ENCODE results near the gene RPS14. TPM values are rescaled to one million over a fixed set of nuclear protein-coding genes. Genes with fewer than 3 reads are reported as not detected.
"Not testable (repeated sequence)": the region's sequence is repeated elsewhere in the genome, so short reads cannot be mapped to it uniquely, and the experiment has no call there.

The RPS14 gene
- total RNA-seq, 1 experiment from 2014 or later: 2,564 TPM

GRCh38 chr5:150428106-150428876 lies 21.2 kb downstream of the RPS14 start:
- no peak overlapping the region for H3K4me3 Mint-ChIP-seq
- no peak for TF ChIP-seq FOXJ3 (CRISPR knock-in tag; IDR thresholded peaks at IDR 0.05; ENCODE audit: borderline replicate concordance)
- no peak for TF ChIP-seq ZNF396 (CRISPR knock-in tag; IDR thresholded peaks at IDR 0.05; ENCODE audit: borderline replicate concordance)
- no peak for TF ChIP-seq RELA (CRISPR knock-in tag; IDR thresholded peaks at IDR 0.05; ENCODE audit: borderline replicate concordance)
- peak; percentile 36; the same call in 1 of the 2 replicates for TF ChIP-seq GABPB1 (CRISPR knock-in tag; IDR thresholded peaks at IDR 0.05)
- TF ChIP-seq TEAD4 (CRISPR knock-in tag; IDR thresholded peaks at IDR 0.05): no peak
- no peak overlapping the region for H3K27ac Mint-ChIP-seq

GRCh38 chr5:150426165-150426564 lies 23.4 kb downstream of the RPS14 start:
- H3K9me3 Mint-ChIP-seq; H3K27ac Mint-ChIP-seq; H3K27me3 Mint-ChIP-seq (ENCODE audit: low read depth); CTCF ChIA-PET; H3K4me3 Mint-ChIP-seq; H3K36me3 Mint-ChIP-seq; POLR2A ChIA-PET; ATAC-seq; DNase-seq (ENCODE audit: low spot score); H3K4me1 Mint-ChIP-seq: not testable (repeated sequence)

More at GRCh38 chr5:150428106-150428876, 21.2 kb downstream of the RPS14 start:
- ATAC-seq (peak; percentile 33; the same call in 1 of the 2 replicates), DNase-seq (ENCODE audit: low spot score) (no peak)
- POLR2A ChIA-PET: no interaction called here
- CTCF ChIA-PET: interaction anchor here (1.2 to 2.8 kb wide), 2 partner anchors 30 to 117 kb away, joined by 3 to 10 read pairs; no protein-coding TSS in a partner anchor
- no peaks in the 10 kb centered on the region for H3K36me3 Mint-ChIP-seq
- peaks cover 4% of the 10 kb centered on the region; the same call in 1 of the 2 replicates for H3K27me3 Mint-ChIP-seq (ENCODE audit: low read depth)
- no peaks in the 10 kb centered on the region for H3K4me1 Mint-ChIP-seq
- no peaks in the 10 kb centered on the region for H3K9me3 Mint-ChIP-seq

- no peak for TF ChIP-seq TCF7 (CRISPR knock-in tag; IDR thresholded peaks at IDR 0.05; ENCODE audit: low read depth)
- TF ChIP-seq ZSCAN18 (CRISPR knock-in tag; IDR thresholded peaks at IDR 0.05): no peak
- TF ChIP-seq NFYB (CRISPR knock-in tag; conservative IDR thresholded peaks at IDR 0.05; ENCODE audit: low read depth): no peak
- TF ChIP-seq ETV6 (CRISPR knock-in tag; IDR thresholded peaks at IDR 0.05): no peak
- TF ChIP-seq, protein P1, sequence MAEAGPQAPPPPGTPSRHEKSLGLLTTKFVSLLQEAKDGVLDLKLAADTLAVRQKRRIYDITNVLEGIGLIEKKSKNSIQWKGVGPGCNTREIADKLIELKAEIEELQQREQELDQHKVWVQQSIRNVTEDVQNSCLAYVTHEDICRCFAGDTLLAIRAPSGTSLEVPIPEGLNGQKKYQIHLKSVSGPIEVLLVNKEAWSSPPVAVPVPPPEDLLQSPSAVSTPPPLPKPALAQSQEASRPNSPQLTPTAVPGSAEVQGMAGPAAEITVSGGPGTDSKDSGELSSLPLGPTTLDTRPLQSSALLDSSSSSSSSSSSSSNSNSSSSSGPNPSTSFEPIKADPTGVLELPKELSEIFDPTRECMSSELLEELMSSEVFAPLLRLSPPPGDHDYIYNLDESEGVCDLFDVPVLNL (CRISPR knock-in tag; IDR thresholded peaks at IDR 0.05; ENCODE audit: borderline replicate concordance, low read depth): no peak
- no peak for TF ChIP-seq NFATC4 (CRISPR knock-in tag; IDR thresholded peaks at IDR 0.05)
- no peak for TF ChIP-seq RORB (CRISPR knock-in tag; IDR thresholded peaks at IDR 0.05)
- no peak for TF ChIP-seq SOX15 (CRISPR knock-in tag; IDR thresholded peaks at IDR 0.05)
- TF ChIP-seq IRF2 (CRISPR knock-in tag; IDR thresholded peaks at IDR 0.05; ENCODE audit: borderline replicate concordance, low read depth): no peak
- H3K36me3 Mint-ChIP-seq: no peaks in the 10 kb centered on the region
- H3K4me1 Mint-ChIP-seq: peaks cover 11% of the 10 kb centered on the region
- ATAC-seq (no peak), DNase-seq (ENCODE audit: low spot score) (no peak)
- H3K4me3 Mint-ChIP-seq: no peak overlapping the region
- POLR2A ChIA-PET: interaction anchor here (0.5 kb wide), 1 partner anchor 12 kb away, joined by 3 read pairs; no protein-coding TSS in a partner anchor
- no peak overlapping the region for H3K27ac Mint-ChIP-seq
- no peaks in the 10 kb centered on the region for H3K9me3 Mint-ChIP-seq
- CTCF ChIA-PET: interaction anchor here (0.8 to 1.5 kb wide), 4 partner anchors 12 to 356 kb away, joined by 3 to 4 read pairs (median 4); partner anchors contain the start of gene SMIM3
- no peaks in the 10 kb centered on the region; the same call in 1 of the 2 replicates for H3K27me3 Mint-ChIP-seq (ENCODE audit: low read depth)
These were observed 26.8 kb downstream of the RPS14 start for GRCh38 chr5:150422758-150423157.

GRCh38 chr5:150422075-150422474 lies 27.5 kb downstream of the RPS14 start:
- ChIA-PET POLR2A (no interaction called here), CTCF (interaction anchor here (0.8 to 1.5 kb wide), 4 partner anchors 11 to 357 kb away, joined by 3 to 4 read pairs (median 4); partner anchors contain the start of gene SMIM3)
- no peak overlapping the region for H3K27ac Mint-ChIP-seq
- no peaks in the 10 kb centered on the region for H3K9me3 Mint-ChIP-seq
- peaks cover 11% of the 10 kb centered on the region for H3K4me1 Mint-ChIP-seq
- DNase-seq (ENCODE audit: low spot score): no peak
- H3K36me3 Mint-ChIP-seq: no peaks in the 10 kb centered on the region
- no peaks in the 10 kb centered on the region; the same call in 1 of the 2 replicates for H3K27me3 Mint-ChIP-seq (ENCODE audit: low read depth)
- no peak overlapping the region for H3K4me3 Mint-ChIP-seq
- peak; percentile 68; the same call in 1 of the 2 replicates for ATAC-seq
- TF ChIP-seq OVOL2 (CRISPR knock-in tag; IDR thresholded peaks at IDR 0.05; ENCODE audit: borderline replicate concordance) (no peak), CDX4 (CRISPR knock-in tag; IDR thresholded peaks at IDR 0.05; ENCODE audit: borderline replicate concordance) (no peak), ZNF317 (CRISPR knock-in tag; IDR thresholded peaks at IDR 0.05; ENCODE audit: borderline replicate concordance, low read depth) (no peak), ZBTB43 (CRISPR knock-in tag; IDR thresholded peaks at IDR 0.05) (no peak), ZBTB21 (CRISPR knock-in tag; IDR thresholded peaks at IDR 0.05; ENCODE audit: borderline replicate concordance) (no peak)
- TF ChIP-seq, protein P2, sequence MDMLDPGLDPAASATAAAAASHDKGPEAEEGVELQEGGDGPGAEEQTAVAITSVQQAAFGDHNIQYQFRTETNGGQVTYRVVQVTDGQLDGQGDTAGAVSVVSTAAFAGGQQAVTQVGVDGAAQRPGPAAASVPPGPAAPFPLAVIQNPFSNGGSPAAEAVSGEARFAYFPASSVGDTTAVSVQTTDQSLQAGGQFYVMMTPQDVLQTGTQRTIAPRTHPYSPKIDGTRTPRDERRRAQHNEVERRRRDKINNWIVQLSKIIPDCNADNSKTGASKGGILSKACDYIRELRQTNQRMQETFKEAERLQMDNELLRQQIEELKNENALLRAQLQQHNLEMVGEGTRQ (CRISPR knock-in tag; IDR thresholded peaks at IDR 0.05): no peak
- TF ChIP-seq, protein P3, sequence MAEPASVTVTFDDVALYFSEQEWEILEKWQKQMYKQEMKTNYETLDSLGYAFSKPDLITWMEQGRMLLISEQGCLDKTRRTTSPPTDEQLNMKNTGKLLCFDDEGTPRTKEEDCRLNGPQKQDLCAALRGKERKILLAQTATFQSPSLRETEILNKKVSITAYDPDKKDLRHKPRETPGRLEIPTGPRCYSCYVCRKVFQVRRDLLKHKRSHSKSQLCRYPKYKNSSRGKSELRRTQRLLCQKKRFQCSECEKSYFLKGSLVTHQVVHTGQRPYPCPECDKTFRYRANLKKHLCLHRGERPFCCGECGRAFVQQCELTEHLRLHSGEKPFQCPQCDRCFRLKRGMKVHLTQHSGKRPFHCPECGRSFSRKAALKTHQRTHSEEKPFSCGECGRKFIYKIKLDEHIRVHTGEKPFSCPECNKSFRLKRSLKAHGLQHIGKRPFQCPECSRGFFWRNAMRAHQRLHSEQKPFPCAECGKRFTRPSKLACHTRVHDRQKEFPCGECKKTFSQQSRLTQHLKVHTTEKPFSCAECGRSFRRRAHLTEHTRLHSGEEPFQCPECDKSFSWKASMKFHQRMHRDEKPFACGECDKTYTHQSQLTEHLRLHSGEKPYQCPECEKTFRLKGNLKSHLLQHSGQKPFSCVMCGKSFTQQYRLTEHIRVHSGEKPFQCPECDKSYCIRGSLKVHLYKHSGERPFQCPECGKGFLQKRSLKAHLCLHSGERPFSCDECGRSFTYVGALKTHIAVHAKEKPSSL (CRISPR knock-in tag; conservative IDR thresholded peaks at IDR 0.05): no peak
